B cell (primary cell): ENCODE measurements around the gene MAN1A1. TPM values are rescaled to one million over a fixed set of nuclear protein-coding genes. Genes with fewer than 3 reads are reported as not detected.

Source experiments
- ATAC-seq: fragments of 200-7000 bp; cut with Tn5 transposase; one replicate; pipeline ENCODE4 v1.10.0; 2021; ENCODE audit warnings: low read depth, mild to moderate bottlenecking, moderate number of reproducible peaks, moderate library complexity
- CTCF ChIA-PET: fragments of 350-600 bp; sonication (Branson Sonifier 250); formaldehyde crosslinking; loops from one replicate; lab custom pipeline; 2021; ENCODE audit warnings: antibody characterized with exemption, inconsistent platforms; lab: Charles Lee
- POLR2A ChIA-PET: fragments of 350-600 bp; sonication (Branson Sonifier 250); formaldehyde crosslinking; loops from one replicate; lab custom pipeline; 2021; ENCODE audit warnings: antibody characterized with exemption; lab: Charles Lee
- DNase-seq: peaks from one replicate; pipeline ENCODE4 v3.0.0; 2013
- H2AFZ ChIP-seq: 2 replicates; pipeline ENCODE4 v1.6.1; 2012; ENCODE audit warnings: mild to moderate bottlenecking, low read depth, low read length; ENCODE audit not compliant: insufficient read depth, poor library complexity, severe bottlenecking
- H3K27ac ChIP-seq, 2 donors: 1 replicate in 1 of 2; 2 replicates in 1 of 2; pipeline ENCODE4 v1.5.1; 2012 to 2013; ENCODE audit warnings: low read length in 2 of 2, mild to moderate bottlenecking in 2 of 2, moderate library complexity in 1 of 2
- H3K27me3 ChIP-seq, 4 experiments: fragments of 200-600 bp in 1 of 4; sonication (generic) in 1 of 4; replicated peaks in 1 of 4; 1 replicate in 2 of 4; 2 replicates in 2 of 4; pipeline versions ENCODE4 v1.6.1 to v1.7.0; 2013 to 2016; ENCODE audit warnings: low read length in 3 of 4, mild to moderate bottlenecking in 2 of 4, mixed read lengths in 1 of 4, moderate library complexity in 1 of 4; ENCODE audit not compliant: insufficient read depth in 4 of 4, control insufficient read depth in 3 of 4; ENCODE audit errors: control extremely low read depth in 1 of 4
- H3K36me3 ChIP-seq, 2 experiments: replicated peaks in 1 of 2; 1 replicate in 1 of 2; 2 replicates in 1 of 2; pipeline versions ENCODE4 v1.6.1 to v1.7.1; 2013; ENCODE audit warnings: low read length in 1 of 2; ENCODE audit not compliant: insufficient read depth in 2 of 2, control insufficient read depth in 1 of 2; ENCODE audit errors: control extremely low read depth in 1 of 2, extremely low read depth in 1 of 2
- H3K4me1 ChIP-seq, 2 donors: fragments of 200-600 bp in 1 of 2; sonication (generic) in 1 of 2; 1 replicate in 1 of 2; 2 replicates in 1 of 2; pipeline versions ENCODE4 v1.5.1 to v1.6.1; 2013 to 2017; ENCODE audit warnings: low read length in 2 of 2; ENCODE audit not compliant: control insufficient read depth in 2 of 2, insufficient read depth in 2 of 2
- H3K4me2 ChIP-seq: replicated peaks from 2 replicates; pipeline ENCODE3; 2012; ENCODE audit warnings: mild to moderate bottlenecking, low read depth, low read length; ENCODE audit not compliant: poor library complexity, severe bottlenecking
- H3K4me3 ChIP-seq, 5 experiments: fragments of 200-600 bp in 1 of 5; sonication (generic) in 1 of 5; 1 replicate in 3 of 5; 2 replicates in 2 of 5; pipeline versions ENCODE4 v1.5.1 to v1.7.0; 2011 to 2016; ENCODE audit warnings: low read length in 4 of 5, mild to moderate bottlenecking in 4 of 5, low read depth in 2 of 5, control low read depth in 1 of 5, moderate library complexity in 1 of 5; ENCODE audit not compliant: insufficient read depth in 1 of 5; ENCODE audit errors: control extremely low read depth in 1 of 5, extremely low read depth in 1 of 5
- H3K79me2 ChIP-seq: fragments of 200-600 bp; sonication (generic); one replicate; pipeline ENCODE4 v1.6.0; 2016; ENCODE audit warnings: low read length; ENCODE audit not compliant: control insufficient read depth, insufficient read depth
- H3K9ac ChIP-seq: fragments of 200-600 bp; sonication (generic); 2 replicates; pipeline ENCODE4 v1.6.1; 2017; ENCODE audit warnings: mild to moderate bottlenecking, low read length, moderate library complexity
- H3K9me3 ChIP-seq, 3 donors: one replicate each; pipeline versions ENCODE4 v1.6.1 to v1.7.1; 2013; ENCODE audit warnings: low read length in 2 of 3; ENCODE audit not compliant: control insufficient read depth in 2 of 3, insufficient read depth in 1 of 3; ENCODE audit errors: control extremely low read depth in 1 of 3
- H4K20me1 ChIP-seq: 2 replicates; pipeline ENCODE4 v1.6.0; 2012; ENCODE audit warnings: mild to moderate bottlenecking, low read length; ENCODE audit not compliant: insufficient read depth, control insufficient read depth, poor library complexity, severe bottlenecking
- H3K27ac Mint-ChIP-seq: one replicate; pipeline ENCODE4 v1.8.0; 2021; ENCODE audit warnings: mixed read lengths
- H3K27me3 Mint-ChIP-seq: one replicate; pipeline ENCODE4 v1.8.0; 2021; ENCODE audit warnings: mixed read lengths
- H3K4me1 Mint-ChIP-seq: one replicate; pipeline ENCODE4 v1.8.0; 2021; ENCODE audit warnings: mixed read lengths
- H3K4me3 Mint-ChIP-seq: one replicate; pipeline ENCODE4 v1.8.0; 2021; ENCODE audit warnings: mixed read lengths
- H3K9me3 Mint-ChIP-seq: one replicate; pipeline ENCODE4 v1.8.0; 2022; ENCODE audit warnings: mixed read lengths; ENCODE audit not compliant: insufficient read depth
- CTCF ChIP-seq: fragments of 200-600 bp; IDR thresholded peaks from one replicate; pipeline ENCODE4 v1.8.0; 2022; ENCODE audit warnings: antibody characterized with exemption, mild to moderate bottlenecking
- EZH2 ChIP-seq: IDR thresholded peaks from 2 replicates; pipeline ENCODE4 v1.6.1; 2012; ENCODE audit warnings: borderline replicate concordance, low read depth, mild to moderate bottlenecking, moderate library complexity, low read length; ENCODE audit not compliant: insufficient read depth, poor library complexity, severe bottlenecking
- WGBS: methylation state at CpG from one replicate; pipeline ENCODE4 v1.1.5; 2013; ENCODE audit warnings: missing lambda C conversion rate; ENCODE audit not compliant: insufficient coverage; 5-methylcytosine and 5-hydroxymethylcytosine counted together
- intact Hi-C: fragments of 100-400 bp; cut with micrococcal nuclease; formaldehyde crosslinking; loops from one replicate; pipeline ENCODE4 v1.10.0; 2022
- polyA plus RNA-seq: library from polyadenylated mRNA; depleted of rRNA; stranded (reverse); fragments of >200 nt; gene quantifications from 2 replicates; pipeline ENCODE4 v1.2.3, GENCODE V29; 2012
- total RNA-seq, 2 donors: library from RNA; stranded (reverse); fragments of 120-200 nt in 1 of 2; gene quantifications; 1 replicate in 1 of 2; 2 replicates in 1 of 2; pipeline versions ENCODE4 v1.2.3 to v1.2.4, GENCODE V29; 2013 to 2022

Gene MAN1A1
- total and polyA plus RNA-seq, 2 donors (not counting 1 experiment from before 2014, with no cell fraction given): 5.1 to 31.7 TPM

GRCh38 chr6:119343167-119343566, 6.4 kb downstream of the MAN1A1 start:
- no peak overlapping the region for H3K27ac ChIP-seq
- no peak for DNase-seq
- H4K20me1 ChIP-seq: no peaks in the 10 kb centered on the region
- ATAC-seq: no peak
- CTCF ChIA-PET: interaction anchor here (0.7 to 3.0 kb wide), 2 partner anchors 8 to 9 kb away, joined by 3 to 13 read pairs; no protein-coding TSS in a partner anchor
- TF ChIP-seq CTCF: no peak
- no peak for TF ChIP-seq EZH2
- Mint-ChIP-seq H3K27ac (no peak overlapping the region), H3K9me3 (no peaks in the 10 kb centered on the region), H3K4me1 (peaks cover 54% of the 10 kb centered on the region), H3K27me3 (no peaks in the 10 kb centered on the region), H3K4me3 (no peak overlapping the region)
- no peak overlapping the region for H3K9ac ChIP-seq
- H3K9me3 ChIP-seq: no peaks in the 10 kb centered on the region
- H3K4me2 ChIP-seq: no peak overlapping the region
- H3K4me3 ChIP-seq: no peak overlapping the region
- no peaks in the 10 kb centered on the region for H3K27me3 ChIP-seq
- intact Hi-C loops: no loop called here
- H3K4me1 ChIP-seq: peaks cover 33 to 44% of the 10 kb centered on the region in 2 donors
- no CpG with 5 or more reads among the region's 4 CpGs for WGBS
- no peaks in the 10 kb centered on the region for H3K36me3 ChIP-seq
- H2AFZ ChIP-seq: no peak overlapping the region
- peaks cover 59% of the 10 kb centered on the region for H3K79me2 ChIP-seq
- POLR2A ChIA-PET: no interaction called here

DNA sequence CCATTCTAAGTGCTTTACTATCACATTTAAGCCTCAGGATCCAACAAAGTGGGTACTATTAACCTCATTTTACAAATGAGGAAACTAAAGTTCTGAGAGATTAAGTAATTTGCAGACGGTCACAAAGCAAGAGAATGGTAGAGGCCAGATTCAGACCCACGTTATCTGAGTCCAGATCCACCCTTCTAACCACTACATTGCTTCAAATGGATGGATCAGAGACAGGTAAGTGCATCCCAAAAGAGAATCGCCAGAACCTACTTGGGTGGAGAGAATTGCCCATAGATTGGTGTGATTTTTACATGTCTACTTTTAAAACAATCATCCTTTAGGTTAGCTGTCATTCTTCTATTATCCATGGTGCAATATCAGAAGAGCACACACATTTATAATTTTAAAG, 7.1 kb downstream of the MAN1A1 start:
- Histone ChIP-seq H2AFZ (no peak overlapping the region), H3K9me3 (no peaks in the 10 kb centered on the region), H3K36me3 (no peaks in the 10 kb centered on the region), H3K27ac (no peak overlapping the region), H3K27me3 (no peaks in the 10 kb centered on the region), H3K4me3 (no peak overlapping the region), H3K4me2 (no peak overlapping the region), H3K9ac (no peak overlapping the region), H3K79me2 (peaks cover 54% of the 10 kb centered on the region), H4K20me1 (no peaks in the 10 kb centered on the region), H3K4me1 (peaks cover 25 to 37% of the 10 kb centered on the region in 2 donors)
- intact Hi-C loops: no loop called here
- DNase-seq (no peak), ATAC-seq (no peak)
- no peak overlapping the region for H3K27ac Mint-ChIP-seq
- CTCF ChIA-PET: interaction anchor here (0.7 to 3.0 kb wide), 2 partner anchors 8 to 9 kb away, joined by 3 to 13 read pairs; no protein-coding TSS in a partner anchor
- peaks cover 50% of the 10 kb centered on the region for H3K4me1 Mint-ChIP-seq
- H3K27me3 Mint-ChIP-seq: no peaks in the 10 kb centered on the region
- no CpG with 5 or more reads among the region's 3 CpGs for WGBS
- TF ChIP-seq CTCF (no peak), EZH2 (no peak)
- POLR2A ChIA-PET: no interaction called here
- H3K4me3 Mint-ChIP-seq: no peak overlapping the region
- H3K9me3 Mint-ChIP-seq: no peaks in the 10 kb centered on the region
